ENCODE measurements around the gene HSD17B14. TPM values are rescaled to one million over a fixed set of nuclear protein-coding genes. Genes with fewer than 3 reads are reported as not detected.

The HSD17B14 gene
- total and polyA plus RNA-seq, 9 of the 15 experiments (the other 6 are each of a cell fraction or from before 2014, with no cell fraction given), result 0.16 TPM; not detected in 8

- TF ChIP-seq ZNF695 (CRISPR knock-in tag; IDR thresholded peaks at IDR 0.05), result no peak
- TF ChIP-seq DNMT1 (IDR thresholded peaks at IDR 0.05), result no peak
- peak; percentile 32; the same call in 1 of the 2 replicates for TF ChIP-seq CXXC5 (CRISPR knock-in tag; IDR thresholded peaks at IDR 0.05)
- no peak for TF ChIP-seq RNF2 (IDR thresholded peaks at IDR 0.05)
- TF ChIP-seq GABPA (tag; conservative IDR thresholded peaks at IDR 0.05; ENCODE audit: low read depth), result no peak
- no peak for TF ChIP-seq BRF1 (IDR thresholded peaks at IDR 0.05; ENCODE audit: borderline replicate concordance, extremely low read depth, insufficient read length)
- no peak for TF ChIP-seq MEF2D (tag; conservative IDR thresholded peaks at IDR 0.05; ENCODE audit: low read depth)
- no peak for TF ChIP-seq TCF15 (CRISPR knock-in tag; IDR thresholded peaks at IDR 0.05)
- peak; percentile 59; the same call in 1 of the 2 replicates for TF ChIP-seq EP400 (IDR thresholded peaks at IDR 0.05)
- no peak for TF ChIP-seq KDM4B (IDR thresholded peaks at IDR 0.05; ENCODE audit: borderline replicate concordance in 2 of 2, low read depth in 1 of 2)
- no peak for TF ChIP-seq MLX (CRISPR knock-in tag; conservative IDR thresholded peaks at IDR 0.05)
- no peak for TF ChIP-seq HSF4 (CRISPR knock-in tag; IDR thresholded peaks at IDR 0.05; ENCODE audit: borderline replicate concordance)
- TF ChIP-seq ZFP36 (IDR thresholded peaks at IDR 0.05; ENCODE audit: low read depth, low read length, partially characterized antibody), result no peak
- TF ChIP-seq NFIC (IDR thresholded peaks at IDR 0.05), result no peak
- TF ChIP-seq CEBPB (tag; IDR thresholded peaks at IDR 0.05), result no peak
- no peak for TF ChIP-seq MCM2 (IDR thresholded peaks at IDR 0.05; ENCODE audit: low read depth)
- TF ChIP-seq RBBP5 (IDR thresholded peaks at IDR 0.05; ENCODE audit: borderline replicate concordance, insufficient read depth, low read length, poor library complexity, severe bottlenecking), result no peak
- no peak; the same call in 1 of the 2 replicates for TF ChIP-seq ETV5 (CRISPR knock-in tag; IDR thresholded peaks at IDR 0.05; ENCODE audit: low read depth)
- TF ChIP-seq PCBP1 (IDR thresholded peaks at IDR 0.05; ENCODE audit: low read depth, low read length, poor library complexity, severe bottlenecking), result no peak
- no peak for TF ChIP-seq ZNF586 (CRISPR knock-in tag; conservative IDR thresholded peaks at IDR 0.05)
- 0 out of 2 replicates have a peak, but pooled peaks have one; percentile 10 for TF ChIP-seq ARID1B (IDR thresholded peaks at IDR 0.05)
- TF ChIP-seq CBX3 (IDR thresholded peaks at IDR 0.05; ENCODE audit: borderline replicate concordance in 1 of 2, low read length in 2 of 2), result no peak
- no peak for TF ChIP-seq ZNF696 (CRISPR knock-in tag; conservative IDR thresholded peaks at IDR 0.05)
- no peak for TF ChIP-seq ZNF384 (IDR thresholded peaks at IDR 0.05; ENCODE audit: low read depth, low read length)
- no peak; the same call in 1 of the 2 replicates for TF ChIP-seq GTF2E2 (tag; IDR thresholded peaks at IDR 0.05)
- TF ChIP-seq ZNF778 (CRISPR knock-in tag; IDR thresholded peaks at IDR 0.05), result no peak
- no peak for TF ChIP-seq ELF2 (CRISPR knock-in tag; IDR thresholded peaks at IDR 0.05)
- TF ChIP-seq ZNF75A (CRISPR knock-in tag; IDR thresholded peaks at IDR 0.05), result no peak
- no peak for TF ChIP-seq FUS (optimal IDR thresholded peaks at IDR 0.05; ENCODE audit: low read depth, low read length)
Observed at GRCh38 chr19:48859711-48860572, 23.7 kb upstream of the HSD17B14 start (continued).

Data from K562 (cell line).